ENCODE results near the gene WARS2.

DNA sequence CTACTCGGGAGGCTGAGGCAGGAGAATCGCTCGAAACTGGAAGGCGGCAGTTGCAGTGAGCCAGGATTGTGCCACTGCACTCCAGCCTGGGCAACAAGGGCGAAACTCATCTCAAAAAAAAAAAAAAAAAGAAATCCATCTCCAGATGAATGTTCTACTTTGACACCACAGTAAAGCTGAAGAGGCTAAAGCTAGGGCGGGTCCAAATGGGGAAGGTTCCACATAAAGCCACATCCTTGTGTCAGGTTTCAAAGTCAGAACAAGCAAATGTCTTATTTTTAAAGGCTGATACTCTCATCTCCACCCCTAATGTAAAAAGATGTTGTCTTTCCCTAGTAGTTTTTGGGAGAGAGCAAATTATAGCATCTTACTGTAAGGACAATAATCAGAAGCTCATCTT, 4.4 kb upstream of the WARS2 start:
- TF ChIP-seq CTCF (conservative IDR thresholded peaks at IDR 0.05; ENCODE audit: low read depth, low read length) (no peak), EZH2 (IDR thresholded peaks at IDR 0.05; ENCODE audit: low read length, unreplicated experiment) (no peak)

Data from PC-3 (cell line).